Esophagus muscularis mucosa (tissue), 4 donors: ENCODE measurements around the gene TANGO6.

Experiments used
- EP300 ChIP-seq: sonication (generic); formaldehyde crosslinking; IDR thresholded peaks from one replicate; pipeline ENCODE4 v1.6.1; 2017; ENCODE audit warnings: antibody characterized with exemption
- POLR2A ChIP-seq: fragments of 450-650 bp; IDR thresholded peaks from one replicate; pipeline ENCODE4 v1.6.1; 2017; ENCODE audit warnings: antibody characterized with exemption, moderate library complexity, mild to moderate bottlenecking, low read depth
- POLR2AphosphoS5 ChIP-seq, 2 donors: sonication (generic); formaldehyde crosslinking; IDR thresholded peaks; one replicate each; pipeline ENCODE4 v1.6.1; 2017; ENCODE audit warnings: antibody characterized with exemption in 2 of 2
- TF ChIP-seq, protein P1 (sequence below), 3 experiments: fragments of 200-600 bp in 2 of 3; fragments of 450-650 bp in 1 of 3; sonication (generic) in 2 of 3; IDR thresholded peaks; one replicate each; pipeline ENCODE4 v1.5.1; 2017 to 2019; ENCODE audit warnings: antibody characterized with exemption in 3 of 3, mild to moderate bottlenecking in 2 of 3, moderate library complexity in 1 of 3

DNA sequence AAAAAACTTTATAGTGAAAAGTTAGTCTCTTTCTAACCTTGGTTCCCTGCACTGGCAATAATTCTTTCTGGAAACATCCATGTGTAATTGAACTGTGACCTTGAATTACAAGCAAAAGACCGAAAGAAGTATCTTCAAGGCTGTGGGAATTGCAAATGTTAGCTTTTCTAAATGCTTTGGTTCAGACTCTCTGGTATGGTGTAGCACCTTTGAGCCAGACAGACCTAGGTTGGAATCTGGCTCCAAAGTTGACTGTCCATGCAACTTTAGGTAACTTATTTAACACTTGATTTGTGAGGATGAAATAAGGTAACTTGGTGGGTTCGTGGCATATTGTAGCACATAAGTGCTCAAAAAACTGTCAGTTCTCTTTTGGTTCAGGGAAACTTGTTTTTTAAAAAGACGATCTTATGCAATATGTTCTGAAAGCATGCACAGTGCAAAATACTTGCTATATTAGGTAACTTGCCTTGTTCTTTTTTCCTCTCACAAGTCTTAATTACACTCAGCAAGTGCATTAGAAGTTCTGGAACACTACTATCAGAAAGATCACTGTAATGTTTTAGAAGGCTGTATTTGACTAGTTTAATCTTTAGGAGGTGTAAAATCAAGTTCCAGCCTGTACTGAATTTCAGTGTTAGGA is 46.3 kb downstream of the TANGO6 start:
- TF ChIP-seq, protein P1, sequence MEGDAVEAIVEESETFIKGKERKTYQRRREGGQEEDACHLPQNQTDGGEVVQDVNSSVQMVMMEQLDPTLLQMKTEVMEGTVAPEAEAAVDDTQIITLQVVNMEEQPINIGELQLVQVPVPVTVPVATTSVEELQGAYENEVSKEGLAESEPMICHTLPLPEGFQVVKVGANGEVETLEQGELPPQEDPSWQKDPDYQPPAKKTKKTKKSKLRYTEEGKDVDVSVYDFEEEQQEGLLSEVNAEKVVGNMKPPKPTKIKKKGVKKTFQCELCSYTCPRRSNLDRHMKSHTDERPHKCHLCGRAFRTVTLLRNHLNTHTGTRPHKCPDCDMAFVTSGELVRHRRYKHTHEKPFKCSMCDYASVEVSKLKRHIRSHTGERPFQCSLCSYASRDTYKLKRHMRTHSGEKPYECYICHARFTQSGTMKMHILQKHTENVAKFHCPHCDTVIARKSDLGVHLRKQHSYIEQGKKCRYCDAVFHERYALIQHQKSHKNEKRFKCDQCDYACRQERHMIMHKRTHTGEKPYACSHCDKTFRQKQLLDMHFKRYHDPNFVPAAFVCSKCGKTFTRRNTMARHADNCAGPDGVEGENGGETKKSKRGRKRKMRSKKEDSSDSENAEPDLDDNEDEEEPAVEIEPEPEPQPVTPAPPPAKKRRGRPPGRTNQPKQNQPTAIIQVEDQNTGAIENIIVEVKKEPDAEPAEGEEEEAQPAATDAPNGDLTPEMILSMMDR (IDR thresholded peaks at IDR 0.05) = no peak
- TF ChIP-seq POLR2A = no peak
- TF ChIP-seq EP300 = no peak
- TF ChIP-seq POLR2AphosphoS5 (IDR thresholded peaks at IDR 0.05) = no peak
